Gastroesophageal sphincter (tissue), 4 donors: ENCODE results near the gene DNAI1. TPM values are rescaled to one million over a fixed set of nuclear protein-coding genes. Genes with fewer than 3 reads are reported as not detected.

ENCODE experiments used
- ATAC-seq: fragments of 150-250 bp; one replicate; pipeline ENCODE4 v1.9.1; 2016; ENCODE audit warnings: mild to moderate bottlenecking, moderate library complexity
- H3K27ac ChIP-seq, 4 donors: fragments of 200-600 bp; sonication (generic) in 3 of 4; 1 replicate in 3 of 4; 2 replicates in 1 of 4; pipeline ENCODE4 v1.5.1; 2016 to 2019
- H3K27me3 ChIP-seq: fragments of 200-600 bp; sonication (generic); one replicate; pipeline ENCODE4 v1.5.1; 2019
- H3K36me3 ChIP-seq, 2 donors: fragments of 200-600 bp; sonication (generic); one replicate each; pipeline ENCODE4 v1.5.1; 2019; ENCODE audit warnings: control low read depth in 1 of 2
- H3K4me1 ChIP-seq, 3 donors: fragments of 200-600 bp; sonication (generic); 1 replicate in 2 of 3; 2 replicates in 1 of 3; pipeline ENCODE4 v1.5.1; 2016 to 2019; ENCODE audit warnings: control low read depth in 2 of 3
- H3K4me3 ChIP-seq, 2 donors: fragments of 200-600 bp; sonication (generic); one replicate each; pipeline ENCODE4 v1.5.1; 2019; ENCODE audit warnings: mild to moderate bottlenecking in 1 of 2, moderate library complexity in 1 of 2
- H3K9me3 ChIP-seq, 3 donors: fragments of 200-600 bp; sonication (generic); one replicate each; pipeline ENCODE4 v1.5.1; 2017 to 2019; ENCODE audit warnings: control low read depth in 2 of 3
- CTCF ChIP-seq, 4 experiments: fragments of 200-600 bp in 2 of 4; fragments of 450-650 bp in 2 of 4; sonication (generic) in 1 of 4; IDR thresholded peaks; one replicate each; pipeline ENCODE4 v1.5.1; 2017 to 2019; ENCODE audit warnings: antibody characterized with exemption in 4 of 4, mild to moderate bottlenecking in 2 of 4, moderate library complexity in 2 of 4
- EP300 ChIP-seq: sonication (generic); formaldehyde crosslinking; IDR thresholded peaks from one replicate; pipeline ENCODE4 v1.6.1; 2017; ENCODE audit warnings: antibody characterized with exemption, mild to moderate bottlenecking
- POLR2A ChIP-seq, 2 donors: fragments of 450-650 bp; IDR thresholded peaks; one replicate each; pipeline ENCODE4 v1.6.1; 2017; ENCODE audit warnings: antibody characterized with exemption in 2 of 2, mild to moderate bottlenecking in 2 of 2, moderate library complexity in 1 of 2
- POLR2AphosphoS5 ChIP-seq: sonication (generic); formaldehyde crosslinking; IDR thresholded peaks from one replicate; pipeline ENCODE4 v1.6.1; 2017; ENCODE audit warnings: antibody characterized with exemption
- WGBS, 2 donors: methylation state at CpG; one replicate each; pipeline ENCODE4 v1.1.5; 2018; ENCODE audit warnings: low coverage in 1 of 2; 5-methylcytosine and 5-hydroxymethylcytosine counted together
- total RNA-seq, 4 donors: library from RNA; depleted of rRNA; stranded (reverse); fragments of >200 nt; gene quantifications; one replicate each; pipeline ENCODE4 v1.1.0, GENCODE V29; 2016

DNAI1 gene
- total RNA-seq, 4 donors from 2014 or later = not detected

DNA sequence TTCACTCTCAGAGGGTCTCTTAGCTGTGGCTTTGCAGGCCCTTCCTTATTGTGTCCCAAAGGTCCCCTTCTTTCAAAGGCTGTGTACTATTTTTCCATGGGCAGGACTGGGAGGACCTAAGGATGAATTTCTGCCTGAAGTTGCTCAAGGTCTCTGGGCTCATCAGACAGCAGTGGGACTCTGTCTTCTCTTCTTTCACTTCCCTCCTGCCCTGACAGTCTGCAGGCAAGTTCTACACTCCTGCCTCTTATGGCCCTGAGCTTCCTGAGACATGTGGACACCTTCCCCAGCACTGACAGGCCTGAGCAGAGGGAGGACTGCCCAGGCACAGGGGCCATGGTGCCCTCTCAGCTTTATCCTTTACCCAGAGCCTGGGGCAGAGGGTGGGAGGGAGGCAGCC is 49.4 kb downstream of the DNAI1 start:
- H3K36me3 ChIP-seq = no peaks in the 10 kb centered on the region
- H3K27me3 ChIP-seq = no peaks in the 10 kb centered on the region
- H3K27ac ChIP-seq = no peak overlapping the region
- TF ChIP-seq POLR2A (IDR thresholded peaks at IDR 0.05) (no peak), CTCF (IDR thresholded peaks at IDR 0.05) (no peak), EP300 (no peak), POLR2AphosphoS5 (no peak)
- H3K9me3 ChIP-seq = no peaks in the 10 kb centered on the region
- no peak for ATAC-seq
- H3K4me3 ChIP-seq = no peak overlapping the region
- peaks cover 0 to 9% (median under 1%) of the 10 kb centered on the region in 3 donors for H3K4me1 ChIP-seq

GRCh38 chr9:34508463-34508862 is 49.9 kb downstream of the DNAI1 start:
- Histone ChIP-seq H3K27me3 (no peaks in the 10 kb centered on the region), H3K4me3 (no peak overlapping the region), H3K27ac (no peak overlapping the region), H3K9me3 (no peaks in the 10 kb centered on the region), H3K36me3 (no peaks in the 10 kb centered on the region), H3K4me1 (peaks cover 0 to 7% (median 0%) of the 10 kb centered on the region in 3 donors)
- WGBS, 2 donors = 86% methylated on average over 2 of the region's 3 CpGs; no CpG with 5 or more reads in 1 of the 2 donors
- TF ChIP-seq POLR2AphosphoS5 (no peak), CTCF (IDR thresholded peaks at IDR 0.05) (no peak), POLR2A (IDR thresholded peaks at IDR 0.05) (no peak), EP300 (no peak)
- ATAC-seq = no peak

GRCh38 chr9:34508951-34509350 is 50.3 kb downstream of the DNAI1 start:
- no peak for ATAC-seq
- TF ChIP-seq POLR2AphosphoS5 (no peak), CTCF (IDR thresholded peaks at IDR 0.05) (no peak), EP300 (no peak), POLR2A (IDR thresholded peaks at IDR 0.05) (no peak)
- WGBS, 2 donors = 83 to 94% methylated on average over 1 to 3 of the region's 3 CpGs
- no peaks in the 10 kb centered on the region for H3K9me3 ChIP-seq
- H3K36me3 ChIP-seq = no peaks in the 10 kb centered on the region
- no peaks in the 10 kb centered on the region for H3K27me3 ChIP-seq
- no peak overlapping the region for H3K4me3 ChIP-seq
- H3K4me1 ChIP-seq = peaks cover 0 to 7% (median 0%) of the 10 kb centered on the region in 3 donors
- no peak overlapping the region for H3K27ac ChIP-seq

- Histone ChIP-seq H3K36me3 (no peaks in the 10 kb centered on the region), H3K9me3 (no peaks in the 10 kb centered on the region), H3K4me1 (peaks cover 0 to 7% (median 0%) of the 10 kb centered on the region in 3 donors), H3K27me3 (no peaks in the 10 kb centered on the region), H3K27ac (no peak overlapping the region), H3K4me3 (no peak overlapping the region)
- TF ChIP-seq POLR2AphosphoS5 (no peak), EP300 (no peak), POLR2A (IDR thresholded peaks at IDR 0.05) (no peak)
- 56 to 63% methylated on average over 5 to 8 of the region's 13 CpGs for WGBS, 2 donors
- ATAC-seq = no peak
These were observed 52.2 kb downstream of the DNAI1 start for GRCh38 chr9:34510497-34511468.

DNA sequence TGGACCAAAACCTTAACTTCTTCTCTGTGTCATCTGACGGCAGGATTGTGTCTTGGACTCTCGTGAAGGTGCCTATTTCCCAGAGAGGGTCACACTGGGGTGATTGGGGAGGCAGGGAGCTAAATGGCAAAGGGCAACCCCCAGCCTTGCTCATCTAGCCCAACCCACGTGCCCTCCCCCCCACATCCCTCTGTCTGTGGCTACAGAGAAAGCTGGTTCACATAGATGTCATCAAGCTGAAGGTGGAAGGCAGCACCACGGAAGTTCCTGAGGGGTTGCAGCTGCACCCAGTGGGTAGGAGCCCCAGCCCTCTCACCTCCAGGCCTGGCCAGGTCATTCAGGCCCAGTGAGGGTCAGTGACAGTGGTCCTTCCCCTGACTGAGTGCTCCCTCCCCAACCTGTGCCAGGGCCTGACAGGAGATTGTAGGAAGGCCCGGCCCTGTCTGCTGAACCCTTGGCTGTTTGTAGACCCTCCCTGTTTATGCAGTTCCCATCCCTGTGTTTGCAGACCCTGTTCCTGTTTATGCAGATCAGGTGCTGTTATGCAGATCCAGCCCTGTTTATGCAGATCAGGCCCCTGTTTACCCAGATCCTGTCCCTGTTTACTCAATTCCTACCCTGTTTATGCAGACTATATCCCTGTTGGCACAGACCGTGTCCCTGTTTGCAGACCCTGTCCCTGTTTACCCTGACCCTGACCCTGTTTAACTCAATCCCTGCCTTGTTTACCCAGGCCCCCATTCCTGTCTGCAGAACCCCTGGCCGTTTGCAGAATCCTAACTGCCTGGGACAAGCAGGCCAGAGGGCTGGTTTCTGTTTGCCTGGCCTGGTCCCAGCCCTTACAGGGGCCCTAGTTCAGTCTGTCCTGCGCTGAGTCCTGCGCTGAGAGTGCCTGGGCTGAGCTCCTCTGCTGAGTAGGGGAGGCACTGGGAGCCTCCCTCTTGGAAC is 53.8 kb downstream of the DNAI1 start:
- Histone ChIP-seq H3K36me3 (no peaks in the 10 kb centered on the region), H3K4me1 (peaks cover 0 to 7% (median 0%) of the 10 kb centered on the region in 3 donors), H3K4me3 (no peak overlapping the region), H3K27ac (no peak overlapping the region), H3K9me3 (no peaks in the 10 kb centered on the region), H3K27me3 (no peaks in the 10 kb centered on the region)
- no peak for ATAC-seq
- 51% methylated on average over 4 of the region's 9 CpGs; no CpG with 5 or more reads in 1 of the 2 donors for WGBS, 2 donors
- no peak for TF ChIP-seq POLR2A (IDR thresholded peaks at IDR 0.05)
- no peak for TF ChIP-seq POLR2AphosphoS5
- no peak for TF ChIP-seq EP300
- no peak for TF ChIP-seq CTCF (IDR thresholded peaks at IDR 0.05)
